Endothelial cell of umbilical vein (primary cell): ENCODE measurements around the gene HAUS6. TPM values are rescaled to one million over a fixed set of nuclear protein-coding genes. Genes with fewer than 3 reads are reported as not detected.
"Not testable (repeated sequence)": the region's sequence is repeated elsewhere in the genome, so short reads cannot be mapped to it uniquely, and the experiment has no call there.

Source experiments
- BruUV-seq: library from RNA; stranded (reverse); fragments of 400-500 nt; replicated peaks from 2 replicates; lab custom pipeline; 2021; lab: Mats Ljungman, UMichigan
- CTCF ChIA-PET: fragments of 300-600, 350-600 bp; sonication (Branson Sonifier 250); formaldehyde crosslinking; loops from one replicate; lab custom pipeline; 2021; ENCODE audit warnings: antibody characterized with exemption, inconsistent platforms; lab: Charles Lee
- POLR2A ChIA-PET: fragments of 300-600, 350-600 bp; sonication (Branson Sonifier 250); formaldehyde crosslinking; loops from one replicate; lab custom pipeline; 2021; ENCODE audit warnings: antibody characterized with exemption, inconsistent platforms; lab: Charles Lee
- DNase-seq: peaks from one replicate; pipeline ENCODE4 v3.0.0-alpha.2; 2011; ENCODE audit warnings: low read depth, low spot score
- FAIRE-seq: peaks from 2 replicates; lab custom pipeline; 2011; peaks lifted over from hg19 to GRCh38; lab: Jason Lieb, UNC
- H2AFZ ChIP-seq: 2 replicates; pipeline ENCODE4 v1.6.0; 2012; ENCODE audit warnings: low read depth, low read length, control low read depth, inconsistent platforms
- H3K27ac ChIP-seq: 2 replicates; pipeline ENCODE4 v1.5.1; 2011; ENCODE audit warnings: low read depth, mild to moderate bottlenecking, control low read depth, low read length, moderate library complexity; ENCODE audit not compliant: insufficient read depth
- H3K27me3 ChIP-seq, 2 experiments: 2 replicates each; pipeline versions ENCODE4 v1.6.0 to v1.6.1; 2011; ENCODE audit warnings: low read length in 2 of 2, mixed read lengths in 1 of 2; ENCODE audit not compliant: control insufficient read depth in 2 of 2, insufficient read depth in 2 of 2
- H3K36me3 ChIP-seq, 2 experiments: 2 replicates in 1 of 2; 3 replicates in 1 of 2; pipeline ENCODE4 v1.5.1; 2011; ENCODE audit warnings: low read length in 2 of 2, mild to moderate bottlenecking in 1 of 2, moderate library complexity in 1 of 2; ENCODE audit not compliant: control insufficient read depth in 2 of 2, insufficient read depth in 2 of 2; ENCODE audit errors: extremely low read depth in 1 of 2
- H3K4me1 ChIP-seq: 3 replicates; pipeline ENCODE4 v1.5.1; 2011; ENCODE audit warnings: mild to moderate bottlenecking, low read length; ENCODE audit not compliant: control insufficient read depth, insufficient read depth; ENCODE audit errors: extremely low read depth
- H3K4me2 ChIP-seq: 2 replicates; pipeline ENCODE4 v1.6.1; 2011; ENCODE audit warnings: low read length, control low read depth, mixed read lengths; ENCODE audit not compliant: insufficient read depth
- H3K4me3 ChIP-seq, 3 experiments: fragments of 200-600 bp in 1 of 3; sonication (generic), shearing (Covaris generic) in 1 of 3; replicated peaks in 1 of 3; 2 replicates each; pipeline ENCODE4 v1.5.1; 2011 to 2016; ENCODE audit warnings: control low read depth in 3 of 3, low read length in 3 of 3, mild to moderate bottlenecking in 2 of 3, inconsistent platforms in 1 of 3, low read depth in 1 of 3, moderate library complexity in 1 of 3; ENCODE audit not compliant: insufficient read depth in 1 of 3
- H3K79me2 ChIP-seq: 2 replicates; pipeline ENCODE4 v1.6.0; 2012; ENCODE audit warnings: low read length, inconsistent platforms; ENCODE audit not compliant: control insufficient read depth, insufficient read depth
- H3K9ac ChIP-seq: replicated peaks from 2 replicates; pipeline ENCODE3; 2011; ENCODE audit warnings: low read length, control low read depth; ENCODE audit not compliant: insufficient read depth; ENCODE audit errors: extremely low read depth
- H3K9me1 ChIP-seq: replicated peaks from 3 replicates; pipeline ENCODE4 v1.6.0; 2011; ENCODE audit warnings: mild to moderate bottlenecking, low read length; ENCODE audit not compliant: control insufficient read depth, insufficient read depth; ENCODE audit errors: extremely low read depth
- H3K9me3 ChIP-seq: replicated peaks from 2 replicates; pipeline ENCODE4 v1.5.1; 2012; ENCODE audit warnings: low read length, inconsistent platforms; ENCODE audit not compliant: control insufficient read depth, insufficient read depth
- H4K20me1 ChIP-seq: replicated peaks from 2 replicates; pipeline ENCODE3; 2011; ENCODE audit warnings: mild to moderate bottlenecking, low read length; ENCODE audit not compliant: control insufficient read depth, insufficient read depth; ENCODE audit errors: extremely low read depth
- EZH2 ChIP-seq: IDR thresholded peaks from 2 replicates; pipeline ENCODE4 v1.6.1; 2012; ENCODE audit warnings: borderline replicate concordance, low read depth, mild to moderate bottlenecking, moderate library complexity, low read length, inconsistent platforms; ENCODE audit not compliant: severe bottlenecking
- FOS ChIP-seq: IDR thresholded peaks from 2 replicates; pipeline ENCODE4 v1.6.1; 2011; ENCODE audit warnings: mild to moderate bottlenecking, low read length, moderate library complexity, borderline replicate concordance; ENCODE audit not compliant: insufficient read depth
- dilution Hi-C: fragments of 300-500 bp; cut with MboI; formaldehyde crosslinking; loops from one replicate; pipeline ENCODE4 v1.15.0; 2019; ENCODE audit warnings: low sequenced_read_pairs; ENCODE audit not compliant: extremely low pct_ligation_motif_present
- intact Hi-C: fragments of 100-400 bp; cut with micrococcal nuclease; formaldehyde crosslinking; loops from one replicate; pipeline ENCODE4 v1.10.0; 2022
- polyA plus RNA-seq, 4 experiments: library from polyadenylated mRNA; depleted of rRNA in 3 of 4; stranded (reverse) in 3 of 4; unstranded in 1 of 4; fragments of >200 nt; gene quantifications; 2 replicates each; pipeline versions ENCODE4 v1.2.1 to v1.2.3, GENCODE V29; 2011 to 2012; ENCODE audit warnings: missing spikeins in 1 of 4
- total RNA-seq: library from RNA; stranded (reverse); gene quantifications from 2 replicates; pipeline ENCODE4 v1.2.3, GENCODE V29; 2021

Gene HAUS6
- total and polyA plus RNA-seq, 2 donors (not counting 3 experiments of a cell fraction or from before 2014, with no cell fraction given), result 4.5 to 19.6 TPM

- H3K4me3 ChIP-seq, H3K79me2 ChIP-seq, H3K9me3 ChIP-seq, H3K27me3 ChIP-seq, H3K27ac ChIP-seq, H4K20me1 ChIP-seq, dilution Hi-C loops, intact Hi-C loops, H3K9ac ChIP-seq, H3K9me1 ChIP-seq, BruUV-seq, POLR2A ChIA-PET, DNase-seq, H3K4me1 ChIP-seq, H3K4me2 ChIP-seq, FAIRE-seq, H2AFZ ChIP-seq: not testable (repeated sequence)
- CTCF ChIA-PET, result interaction anchor here (0.6 to 3.5 kb wide), 5 partner anchors 8 to 325 kb away, joined by 3 to 14 read pairs (median 3); no protein-coding TSS in a partner anchor
- peaks cover 12 to 16% of the 10 kb centered on the region in 2 experiments for H3K36me3 ChIP-seq
Observed at GRCh38 chr9:19113064-19113611, 10.4 kb upstream of the HAUS6 start.

- ChIA-PET CTCF (interaction anchor here (4.2 kb wide), 1 partner anchor 66 kb away, joined by 18 read pairs; no protein-coding TSS in a partner anchor), POLR2A (no interaction called here)
- Histone ChIP-seq H3K79me2 (no peaks in the 10 kb centered on the region), H3K36me3 (no peaks in the 10 kb centered on the region), H3K27me3 (no peaks in the 10 kb centered on the region), H3K9ac (no peak overlapping the region), H3K4me1 (no peaks in the 10 kb centered on the region), H2AFZ (no peak overlapping the region), H4K20me1 (no peaks in the 10 kb centered on the region), H3K9me3 (no peaks in the 10 kb centered on the region), H3K9me1 (no peaks in the 10 kb centered on the region), H3K4me2 (no peak overlapping the region), H3K27ac (no peak overlapping the region), H3K4me3 (no peak overlapping the region)
- BruUV-seq, result no TSS peak
- DNase-seq (no peak), FAIRE-seq (no peak)
- dilution Hi-C loops (no loop called here), intact Hi-C loops (no loop called here)
- TF ChIP-seq FOS, result no peak
- TF ChIP-seq EZH2, result no peak
Observed at GRCh38 chr9:19108038-19108437, 5.3 kb upstream of the HAUS6 start.
